ENCODE measurements around the gene PAX7. TPM values are rescaled to one million over a fixed set of nuclear protein-coding genes. Genes with fewer than 3 reads are reported as not detected.

The PAX7 gene
- polyA plus RNA-seq, 2 of the 4 experiments (the other 2 are of a cell fraction) = 0.23 to 0.48 TPM

- DNase-seq (ENCODE audit: low read depth in 1 of 2, low spot score in 1 of 2) (no peak), ATAC-seq (no peak), FAIRE-seq (no peak)
- POLR2A ChIA-PET = no interaction called here
- Histone ChIP-seq H3K27ac (no peak overlapping the region), H3K9me3 (no peaks in the 10 kb centered on the region), H3K4me3 (no peak overlapping the region), H3K4me2 (no peak overlapping the region), H3K4me1 (no peaks in the 10 kb centered on the region)
- CTCF ChIA-PET = no interaction called here
- TF ChIP-seq EHF (CRISPR knock-in tag; IDR thresholded peaks at IDR 0.05) = no peak
- no peak for TF ChIP-seq HOXB13 (CRISPR knock-in tag; IDR thresholded peaks at IDR 0.05; ENCODE audit: low read depth)
- TF ChIP-seq MAFK (IDR thresholded peaks at IDR 0.05; ENCODE audit: partially characterized antibody) = no peak
- TF ChIP-seq SREBF2 (IDR thresholded peaks at IDR 0.05) = no peak
- no peak for TF ChIP-seq RAD21 (conservative IDR thresholded peaks at IDR 0.05 in 1 of 2, IDR thresholded peaks at IDR 0.05 in 1 of 2)
- TF ChIP-seq, protein P1, sequence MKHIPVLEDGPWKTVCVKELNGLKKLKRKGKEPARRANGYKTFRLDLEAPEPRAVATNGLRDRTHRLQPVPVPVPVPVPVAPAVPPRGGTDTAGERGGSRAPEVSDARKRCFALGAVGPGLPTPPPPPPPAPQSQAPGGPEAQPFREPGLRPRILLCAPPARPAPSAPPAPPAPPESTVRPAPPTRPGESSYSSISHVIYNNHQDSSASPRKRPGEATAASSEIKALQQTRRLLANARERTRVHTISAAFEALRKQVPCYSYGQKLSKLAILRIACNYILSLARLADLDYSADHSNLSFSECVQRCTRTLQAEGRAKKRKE (CRISPR knock-in tag; IDR thresholded peaks at IDR 0.05; ENCODE audit: low read depth) = no peak
- TF ChIP-seq FOSL2 (IDR thresholded peaks at IDR 0.05) = no peak
- TF ChIP-seq FOSL2 (CRISPR knock-in tag; IDR thresholded peaks at IDR 0.05) = no peak
- TF ChIP-seq CEBPB (IDR thresholded peaks at IDR 0.05) = no peak
- TF ChIP-seq NPAS2 (CRISPR knock-in tag; IDR thresholded peaks at IDR 0.05; ENCODE audit: borderline replicate concordance) = no peak
- TF ChIP-seq ZSCAN20 (CRISPR knock-in tag; IDR thresholded peaks at IDR 0.05) = no peak
- no peak for TF ChIP-seq POLR2AphosphoS2 (conservative IDR thresholded peaks at IDR 0.05; ENCODE audit: low read length)
- no peak for TF ChIP-seq SMC3 (IDR thresholded peaks at IDR 0.05)
- TF ChIP-seq FOXS1 (CRISPR knock-in tag; IDR thresholded peaks at IDR 0.05) = no peak
- no peak for TF ChIP-seq JUNB (IDR thresholded peaks at IDR 0.05)
- TF ChIP-seq KDM1A (IDR thresholded peaks at IDR 0.05; ENCODE audit: low read depth) = no peak
- WGBS (ENCODE audit: missing lambda C conversion rate) = 4% methylated on average over 5 of the region's 5 CpGs
Observed at GRCh38 chr1:18770799-18771198, 140.2 kb downstream of the PAX7 start.

DNA sequence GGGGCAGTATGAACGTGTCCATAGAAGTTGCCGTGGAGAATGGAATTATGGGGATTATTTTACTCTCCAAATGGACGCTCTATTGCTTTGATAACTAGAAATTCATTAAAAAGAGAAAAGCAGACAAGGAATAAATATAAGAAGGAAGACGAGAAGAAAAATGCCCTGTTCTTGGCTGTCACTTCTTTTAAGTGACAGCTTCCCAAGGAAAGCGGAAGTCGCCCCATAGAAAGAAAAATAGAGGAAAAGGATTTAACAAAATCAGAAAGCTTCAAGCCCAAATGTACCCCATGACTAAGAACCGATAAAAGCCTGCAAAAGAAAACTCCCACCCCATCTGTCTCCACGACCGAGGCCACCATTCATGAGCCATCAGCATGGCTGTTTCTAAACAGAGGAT is 143.1 kb downstream of the PAX7 start:
- 30% methylated on average over 9 of the region's 9 CpGs for WGBS (ENCODE audit: missing lambda C conversion rate)
- CTCF ChIA-PET = interaction anchor here (1.3 kb wide), 1 partner anchor 177 kb away, joined by 4 read pairs; no protein-coding TSS in a partner anchor

GRCh38 chr1:18775341-18775740 is 144.7 kb downstream of the PAX7 start:
- ATAC-seq = no peak
- no peak for FAIRE-seq
- Histone ChIP-seq H3K27ac (no peak overlapping the region), H3K4me3 (no peak overlapping the region), H3K9me3 (no peaks in the 10 kb centered on the region), H3K4me1 (no peaks in the 10 kb centered on the region), H3K4me2 (no peak overlapping the region)
- CTCF ChIA-PET = no interaction called here
- WGBS (ENCODE audit: missing lambda C conversion rate) = 29% methylated on average over 1 of the region's 1 CpG
- POLR2A ChIA-PET = no interaction called here
- TF ChIP-seq EHF (CRISPR knock-in tag; IDR thresholded peaks at IDR 0.05) = no peak
- no peak for TF ChIP-seq ZNF302 (CRISPR knock-in tag; IDR thresholded peaks at IDR 0.05)
- TF ChIP-seq, protein P2, sequence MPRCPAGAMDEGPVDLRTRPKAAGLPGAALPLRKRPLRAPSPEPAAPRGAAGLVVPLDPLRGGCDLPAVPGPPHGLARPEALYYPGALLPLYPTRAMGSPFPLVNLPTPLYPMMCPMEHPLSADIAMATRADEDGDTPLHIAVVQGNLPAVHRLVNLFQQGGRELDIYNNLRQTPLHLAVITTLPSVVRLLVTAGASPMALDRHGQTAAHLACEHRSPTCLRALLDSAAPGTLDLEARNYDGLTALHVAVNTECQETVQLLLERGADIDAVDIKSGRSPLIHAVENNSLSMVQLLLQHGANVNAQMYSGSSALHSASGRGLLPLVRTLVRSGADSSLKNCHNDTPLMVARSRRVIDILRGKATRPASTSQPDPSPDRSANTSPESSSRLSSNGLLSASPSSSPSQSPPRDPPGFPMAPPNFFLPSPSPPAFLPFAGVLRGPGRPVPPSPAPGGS (IDR thresholded peaks at IDR 0.05) = no peak
- TF ChIP-seq JUN (IDR thresholded peaks at IDR 0.05) = no peak
- TF ChIP-seq RCOR1 (IDR thresholded peaks at IDR 0.05; ENCODE audit: low read depth, low read length) = no peak
- TF ChIP-seq SMC3 (IDR thresholded peaks at IDR 0.05) = no peak
- no peak for TF ChIP-seq ZSCAN20 (CRISPR knock-in tag; IDR thresholded peaks at IDR 0.05)
- TF ChIP-seq NR3C1 (IDR thresholded peaks at IDR 0.05) = no peak
- TF ChIP-seq ZFP36 (IDR thresholded peaks at IDR 0.05; ENCODE audit: borderline replicate concordance, partially characterized antibody) = no peak
- TF ChIP-seq EP300 (IDR thresholded peaks at IDR 0.05) = no peak
- TF ChIP-seq FOXS1 (CRISPR knock-in tag; IDR thresholded peaks at IDR 0.05) = no peak
- DNase-seq (ENCODE audit: low read depth in 1 of 2, low spot score in 1 of 2) = no peak

More for the DNA sequence above, 143.1 kb downstream of the PAX7 start:
- H3K4me3 ChIP-seq = no peak overlapping the region
- DNase-seq (ENCODE audit: low read depth in 1 of 2, low spot score in 1 of 2) = no peak
- no peak overlapping the region for H3K4me2 ChIP-seq
- no peak for FAIRE-seq
- TF ChIP-seq, protein P3, sequence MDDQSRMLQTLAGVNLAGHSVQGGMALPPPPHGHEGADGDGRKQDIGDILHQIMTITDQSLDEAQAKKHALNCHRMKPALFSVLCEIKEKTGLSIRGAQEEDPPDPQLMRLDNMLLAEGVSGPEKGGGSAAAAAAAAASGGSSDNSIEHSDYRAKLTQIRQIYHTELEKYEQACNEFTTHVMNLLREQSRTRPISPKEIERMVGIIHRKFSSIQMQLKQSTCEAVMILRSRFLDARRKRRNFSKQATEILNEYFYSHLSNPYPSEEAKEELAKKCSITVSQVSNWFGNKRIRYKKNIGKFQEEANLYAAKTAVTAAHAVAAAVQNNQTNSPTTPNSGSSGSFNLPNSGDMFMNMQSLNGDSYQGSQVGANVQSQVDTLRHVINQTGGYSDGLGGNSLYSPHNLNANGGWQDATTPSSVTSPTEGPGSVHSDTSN (IDR thresholded peaks at IDR 0.05) = no peak
- no peak for TF ChIP-seq ZFP36 (IDR thresholded peaks at IDR 0.05; ENCODE audit: borderline replicate concordance, partially characterized antibody)
- no peaks in the 10 kb centered on the region for H3K9me3 ChIP-seq
- ATAC-seq = no peak
- H3K4me1 ChIP-seq = no peaks in the 10 kb centered on the region
- H3K27ac ChIP-seq = no peak overlapping the region
- POLR2A ChIA-PET = no interaction called here
